ENCODE data around the gene VSX1. TPM values are rescaled to one million over a fixed set of nuclear protein-coding genes. Genes with fewer than 3 reads are reported as not detected.
A peak's percentile ranks its signal among the peaks of the same experiment; 100 is the strongest.

The VSX1 gene
- total RNA-seq, 1 donor from 2014 or later: not detected

DNA sequence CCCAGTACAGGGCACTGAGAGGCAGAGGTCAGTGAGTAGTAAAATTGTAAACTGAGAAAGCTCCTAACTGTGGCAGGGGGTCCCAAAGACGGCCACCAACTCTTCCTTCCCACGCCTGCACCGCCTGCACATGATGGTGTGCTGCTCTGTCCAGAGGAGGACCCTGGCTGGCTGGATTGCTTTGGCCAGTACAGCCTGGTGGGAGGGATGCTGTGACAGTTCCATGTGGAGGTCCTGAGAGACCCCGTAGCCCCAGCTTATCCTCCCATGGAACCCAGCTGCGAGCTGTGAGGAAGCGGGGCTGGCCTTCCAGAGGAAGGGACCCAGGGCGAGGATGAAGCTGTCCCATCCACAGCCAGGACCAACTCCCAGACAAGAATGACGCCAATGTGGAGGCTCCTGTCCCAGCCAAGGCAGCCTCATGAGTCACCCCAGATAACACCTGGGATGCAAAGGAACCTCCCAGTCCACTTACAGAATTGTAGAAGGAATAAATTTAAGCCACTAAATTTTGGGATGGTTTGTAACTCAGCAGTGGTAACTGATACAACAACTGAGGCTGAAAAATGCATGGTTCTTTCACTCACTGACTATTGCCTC lies 22.0 kb downstream of the VSX1 start:
- no peak for DNase-seq (ENCODE audit: extremely low spot score in 2 of 2)
- Histone ChIP-seq H3K27ac (peak overlapping the region; percentile 93), H3K9me3 (no peaks in the 10 kb centered on the region), H3K4me1 (peaks cover 33% of the 10 kb centered on the region), H3K36me3 (no peaks in the 10 kb centered on the region), H3K4me3 (no peak overlapping the region), H3K27me3 (no peaks in the 10 kb centered on the region)
- intact Hi-C loops (cut with DNase I): no loop called here
- TF ChIP-seq, protein P1, sequence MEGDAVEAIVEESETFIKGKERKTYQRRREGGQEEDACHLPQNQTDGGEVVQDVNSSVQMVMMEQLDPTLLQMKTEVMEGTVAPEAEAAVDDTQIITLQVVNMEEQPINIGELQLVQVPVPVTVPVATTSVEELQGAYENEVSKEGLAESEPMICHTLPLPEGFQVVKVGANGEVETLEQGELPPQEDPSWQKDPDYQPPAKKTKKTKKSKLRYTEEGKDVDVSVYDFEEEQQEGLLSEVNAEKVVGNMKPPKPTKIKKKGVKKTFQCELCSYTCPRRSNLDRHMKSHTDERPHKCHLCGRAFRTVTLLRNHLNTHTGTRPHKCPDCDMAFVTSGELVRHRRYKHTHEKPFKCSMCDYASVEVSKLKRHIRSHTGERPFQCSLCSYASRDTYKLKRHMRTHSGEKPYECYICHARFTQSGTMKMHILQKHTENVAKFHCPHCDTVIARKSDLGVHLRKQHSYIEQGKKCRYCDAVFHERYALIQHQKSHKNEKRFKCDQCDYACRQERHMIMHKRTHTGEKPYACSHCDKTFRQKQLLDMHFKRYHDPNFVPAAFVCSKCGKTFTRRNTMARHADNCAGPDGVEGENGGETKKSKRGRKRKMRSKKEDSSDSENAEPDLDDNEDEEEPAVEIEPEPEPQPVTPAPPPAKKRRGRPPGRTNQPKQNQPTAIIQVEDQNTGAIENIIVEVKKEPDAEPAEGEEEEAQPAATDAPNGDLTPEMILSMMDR (IDR thresholded peaks at IDR 0.05): no peak

GRCh38 chr20:25058847-25059810 lies 22.8 kb downstream of the VSX1 start:
- no peaks in the 10 kb centered on the region for H3K9me3 ChIP-seq
- intact Hi-C loops (cut with DNase I): no loop called here

GRCh38 chr20:25058051-25058846 lies 23.7 kb downstream of the VSX1 start, which contains the start of gene ACSS1:
ACSS1 (minus strand) TSS chr20:25058139; CDS start chr20:25058102, 37 bp downstream.
- Histone ChIP-seq H3K27ac (peak within 1 kb of the TSS; percentile 93), H3K9me3 (no peaks in the 10 kb centered on the region), H3K4me3 (peak within 1 kb of the TSS; percentile 71 to 97), H3K27me3 (no peaks in the 10 kb centered on the region), H3K4me1 (peaks cover 50% of the 10 kb centered on the region), H3K36me3 (no peaks in the 10 kb centered on the region)
- intact Hi-C loops (cut with DNase I): no loop called here
- DNase-seq (ENCODE audit: extremely low spot score in 2 of 2): no peak
- peak in 1 of 2 donors; percentile 45 for TF ChIP-seq POLR2A (IDR thresholded peaks at IDR 0.05)
- TF ChIP-seq, protein P1 (IDR thresholded peaks at IDR 0.05): no peak
- peak; percentile 22 to 61 for TF ChIP-seq POLR2AphosphoS5 (IDR thresholded peaks at IDR 0.05; ENCODE audit: insufficient read depth in 1 of 2, low read depth in 1 of 2)

More at GRCh38 chr20:25058847-25059810, 22.8 kb downstream of the VSX1 start:
- H3K4me3 ChIP-seq: peak overlapping the region; percentile 71 to 97
- TF ChIP-seq, protein P1 (IDR thresholded peaks at IDR 0.05): no peak
- TF ChIP-seq POLR2A (IDR thresholded peaks at IDR 0.05) (no peak), POLR2AphosphoS5 (IDR thresholded peaks at IDR 0.05; ENCODE audit: insufficient read depth in 1 of 2, low read depth in 1 of 2) (no peak)
- H3K4me1 ChIP-seq: peaks cover 42% of the 10 kb centered on the region
- H3K36me3 ChIP-seq: no peaks in the 10 kb centered on the region
- H3K27ac ChIP-seq: peak overlapping the region; percentile 93
- H3K27me3 ChIP-seq: no peaks in the 10 kb centered on the region
- DNase-seq (ENCODE audit: extremely low spot score in 2 of 2): no peak

DNA sequence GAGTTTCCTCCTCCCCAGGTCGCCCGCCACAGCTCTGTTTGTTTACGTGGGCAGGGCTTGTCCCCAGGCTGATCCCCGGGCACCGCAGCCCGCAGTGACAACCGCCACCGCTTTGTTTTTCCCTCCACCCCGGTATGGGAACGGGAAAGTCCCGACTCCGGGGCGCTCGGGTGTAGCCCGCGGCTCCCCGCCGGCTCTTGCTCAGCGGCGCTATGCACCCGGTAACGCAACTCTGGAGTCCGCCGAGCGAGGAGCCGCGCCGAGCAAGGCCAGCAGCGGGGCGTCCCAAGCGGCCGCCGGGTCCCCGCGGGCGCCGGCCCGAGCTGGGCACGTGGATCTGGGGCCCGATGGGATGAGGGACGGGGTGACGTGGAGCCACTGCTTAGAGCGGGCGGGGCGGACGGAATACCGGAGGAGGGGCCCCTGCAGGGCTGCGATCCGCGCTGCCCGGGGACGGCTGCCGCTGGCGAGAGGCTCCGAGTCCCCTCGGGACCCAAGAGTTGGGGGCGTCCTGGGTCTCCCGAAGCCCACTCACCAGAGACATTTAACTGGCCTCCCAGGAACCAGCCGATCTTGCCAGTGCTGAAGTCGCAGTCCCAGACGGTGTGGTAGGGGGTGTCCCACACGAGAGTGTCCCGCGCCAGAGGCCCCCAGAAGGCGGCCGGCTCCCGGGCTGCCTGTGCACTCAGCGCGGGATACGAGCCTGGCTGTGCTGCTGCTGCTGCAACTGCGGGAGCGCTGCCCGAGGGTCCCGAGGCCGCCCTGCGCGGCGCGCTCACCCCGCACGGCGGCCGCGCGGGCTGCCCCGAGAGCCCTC lies 24.5 kb downstream of the VSX1 start:
- no peaks in the 10 kb centered on the region for H3K27me3 ChIP-seq
- H3K4me1 ChIP-seq: peaks cover 58% of the 10 kb centered on the region
- DNase-seq (ENCODE audit: extremely low spot score in 2 of 2): no peak
- TF ChIP-seq POLR2A (IDR thresholded peaks at IDR 0.05): peak in 1 of 2 donors; percentile 26
- peak in 1 of 2 donors; percentile 58 for TF ChIP-seq POLR2AphosphoS5 (IDR thresholded peaks at IDR 0.05; ENCODE audit: insufficient read depth in 1 of 2, low read depth in 1 of 2)
- TF ChIP-seq, protein P1 (IDR thresholded peaks at IDR 0.05): no peak
- no peaks in the 10 kb centered on the region for H3K36me3 ChIP-seq
- peak overlapping the region; percentile 71 to 97 for H3K4me3 ChIP-seq
- no peaks in the 10 kb centered on the region for H3K9me3 ChIP-seq
- H3K27ac ChIP-seq: peak overlapping the region; percentile 93
- intact Hi-C loops (cut with DNase I): no loop called here
